GM20000 (cell line): ENCODE results near the gene CMSS1.
A peak's percentile ranks its signal among the peaks of the same experiment; 100 is the strongest.

Source experiments
- DNase-seq: peaks from one replicate; pipeline ENCODE4 v3.0.0; 2012; ENCODE audit warnings: low spot score
- TF ChIP-seq, protein P1 (sequence below): IDR thresholded peaks from 2 replicates; pipeline ENCODE4 v1.5.1; 2012; ENCODE audit warnings: mild to moderate bottlenecking, control low read depth; ENCODE audit errors: extremely low read depth, missing control alignments

Gene CMSS1

GRCh38 chr3:100062665-100063064 lies 245.0 kb downstream of the CMSS1 start:
- TF ChIP-seq, protein P1, sequence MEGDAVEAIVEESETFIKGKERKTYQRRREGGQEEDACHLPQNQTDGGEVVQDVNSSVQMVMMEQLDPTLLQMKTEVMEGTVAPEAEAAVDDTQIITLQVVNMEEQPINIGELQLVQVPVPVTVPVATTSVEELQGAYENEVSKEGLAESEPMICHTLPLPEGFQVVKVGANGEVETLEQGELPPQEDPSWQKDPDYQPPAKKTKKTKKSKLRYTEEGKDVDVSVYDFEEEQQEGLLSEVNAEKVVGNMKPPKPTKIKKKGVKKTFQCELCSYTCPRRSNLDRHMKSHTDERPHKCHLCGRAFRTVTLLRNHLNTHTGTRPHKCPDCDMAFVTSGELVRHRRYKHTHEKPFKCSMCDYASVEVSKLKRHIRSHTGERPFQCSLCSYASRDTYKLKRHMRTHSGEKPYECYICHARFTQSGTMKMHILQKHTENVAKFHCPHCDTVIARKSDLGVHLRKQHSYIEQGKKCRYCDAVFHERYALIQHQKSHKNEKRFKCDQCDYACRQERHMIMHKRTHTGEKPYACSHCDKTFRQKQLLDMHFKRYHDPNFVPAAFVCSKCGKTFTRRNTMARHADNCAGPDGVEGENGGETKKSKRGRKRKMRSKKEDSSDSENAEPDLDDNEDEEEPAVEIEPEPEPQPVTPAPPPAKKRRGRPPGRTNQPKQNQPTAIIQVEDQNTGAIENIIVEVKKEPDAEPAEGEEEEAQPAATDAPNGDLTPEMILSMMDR: no peak
- DNase-seq: no peak

- no peak for DNase-seq
- TF ChIP-seq, protein P1: no peak
These were observed 246.3 kb downstream of the CMSS1 start for GRCh38 chr3:100063929-100064461.

- TF ChIP-seq, protein P1: no peak
- DNase-seq: no peak
These were observed 249.9 kb downstream of the CMSS1 start for GRCh38 chr3:100067589-100067988.

GRCh38 chr3:100068826-100069225 lies 251.2 kb downstream of the CMSS1 start:
- TF ChIP-seq, protein P1: peak; percentile 73
- peak; percentile 65 for DNase-seq

GRCh38 chr3:100069472-100069871 lies 251.8 kb downstream of the CMSS1 start:
- no peak for DNase-seq
- TF ChIP-seq, protein P1: no peak

DNA sequence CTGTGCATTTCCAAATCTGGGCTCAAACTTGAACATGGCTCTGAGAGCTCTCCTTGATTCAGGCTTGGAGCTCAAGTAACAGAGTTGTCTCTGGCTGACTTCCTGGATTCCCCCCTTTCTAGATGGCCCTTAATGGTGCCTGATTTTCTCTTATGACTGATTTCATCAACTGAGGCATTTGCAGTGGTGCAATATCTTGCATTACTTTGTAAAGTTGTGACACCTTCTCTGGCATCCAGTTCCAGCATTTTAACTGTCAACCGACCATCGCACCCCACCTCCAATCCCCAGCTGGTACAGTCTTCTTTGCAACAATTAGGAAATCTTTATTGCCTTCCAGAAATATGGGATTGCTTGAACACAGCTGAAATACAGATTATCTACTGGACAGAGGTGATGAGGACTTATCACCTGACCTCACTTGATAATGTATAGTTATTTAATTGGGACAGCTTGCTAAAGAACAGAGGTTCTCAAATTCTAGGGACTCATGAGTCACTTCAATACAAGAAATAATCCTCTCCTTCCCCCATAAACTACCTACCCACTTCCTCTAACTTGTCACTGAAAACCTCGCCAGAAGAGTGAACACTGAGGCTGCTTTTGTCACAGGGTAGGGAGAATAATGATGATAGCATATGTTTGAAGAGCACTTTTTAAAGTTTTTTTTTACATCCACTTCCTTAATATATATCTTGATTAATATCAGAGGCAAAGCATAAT lies 254.8 kb downstream of the CMSS1 start:
- TF ChIP-seq, protein P1: no peak
- DNase-seq: peak; percentile 17

GRCh38 chr3:100073049-100073713 lies 255.5 kb downstream of the CMSS1 start:
- TF ChIP-seq, protein P1: no peak
- no peak for DNase-seq
